GM23248 (cell line): Measurements from ENCODE around the gene IQGAP1.

Source experiments
- EZH2 ChIP-seq: fragments of 200-600 bp; sonication (generic); IDR thresholded peaks from 2 replicates; pipeline ENCODE4 v1.6.1; 2018; ENCODE audit warnings: antibody characterized with exemption, mild to moderate bottlenecking; ENCODE audit not compliant: insufficient read depth, poor library complexity, severe bottlenecking
- EZH2phosphoT487 ChIP-seq: fragments of 200-600 bp; sonication (generic); IDR thresholded peaks from 2 replicates; pipeline ENCODE4 v1.6.1; 2018; ENCODE audit warnings: antibody characterized with exemption, moderate library complexity, mild to moderate bottlenecking, low read depth; ENCODE audit not compliant: insufficient read depth

GRCh38 chr15:90550919-90551318 lies 162.9 kb downstream of the IQGAP1 start:
- TF ChIP-seq EZH2: no peak
- no peak for TF ChIP-seq EZH2phosphoT487
